Panc1 (cell line): ENCODE data around the gene DEPDC5. TPM values are rescaled to one million over a fixed set of nuclear protein-coding genes. Genes with fewer than 3 reads are reported as not detected.

Experiments used
- ATAC-seq: fragments of 200-7000 bp; cut with Tn5 transposase; 2 replicates; pipeline ENCODE4 v1.9.1; 2020; ENCODE audit warnings: mild to moderate bottlenecking, moderate library complexity
- BruUV-seq: library from RNA; stranded (reverse); fragments of 400-500 nt; replicated peaks from 2 replicates; lab custom pipeline; 2021; lab: Mats Ljungman, UMichigan
- CTCF ChIA-PET: fragments of 300-600 bp; sonication (Branson Sonifier 250); formaldehyde crosslinking; loops from one replicate; lab custom pipeline; 2022; ENCODE audit warnings: antibody characterized with exemption; lab: Charles Lee
- POLR2A ChIA-PET: fragments of 300-600 bp; sonication (Branson Sonifier 250); formaldehyde crosslinking; loops from one replicate; lab custom pipeline; 2022; ENCODE audit warnings: antibody characterized with exemption; lab: Charles Lee
- DNase-seq: peaks from one replicate; pipeline ENCODE4 v3.0.0-alpha.2; 2010; ENCODE audit warnings: low read depth, low spot score
- H3K27ac ChIP-seq: 2 replicates; pipeline ENCODE4 v1.5.1; 2011; ENCODE audit warnings: mild to moderate bottlenecking, low read length, inconsistent platforms
- H3K27me3 ChIP-seq: fragments of 200-500 bp; sonication (Bioruptor generic); 2 replicates; pipeline ENCODE4 v1.6.0; 2014; ENCODE audit warnings: low read length, inconsistent platforms; ENCODE audit not compliant: control insufficient read depth, insufficient read depth
- H3K36me3 ChIP-seq: fragments of 200-500 bp; sonication (Bioruptor generic); 2 replicates; pipeline ENCODE4 v1.5.1; 2014; ENCODE audit warnings: inconsistent platforms, mild to moderate bottlenecking, low read length, moderate library complexity; ENCODE audit not compliant: control insufficient read depth, insufficient read depth
- H3K4me1 ChIP-seq: 2 replicates; pipeline ENCODE4 v1.5.1; 2011; ENCODE audit warnings: inconsistent platforms, mild to moderate bottlenecking, low read length, moderate library complexity; ENCODE audit not compliant: control insufficient read depth, insufficient read depth
- H3K4me3 ChIP-seq, 2 experiments: 2 replicates each; pipeline ENCODE4 v1.5.1; 2011 to 2012; ENCODE audit warnings: low read depth in 2 of 2, low read length in 2 of 2, mild to moderate bottlenecking in 2 of 2, inconsistent platforms in 1 of 2, moderate library complexity in 1 of 2
- H3K9me3 ChIP-seq: fragments of 200-500 bp; sonication (Bioruptor generic); 2 replicates; pipeline ENCODE4 v1.5.1; 2014; ENCODE audit warnings: low read depth, mild to moderate bottlenecking, inconsistent platforms, low read length, moderate library complexity; ENCODE audit not compliant: control insufficient read depth, insufficient read depth
- POLR2AphosphoS5 ChIP-seq: IDR thresholded peaks from 2 replicates; pipeline ENCODE4 v1.6.1; 2012; ENCODE audit warnings: mild to moderate bottlenecking, low read depth, low read length, moderate library complexity
- REST ChIP-seq, 2 experiments: IDR thresholded peaks; 2 replicates each; pipeline ENCODE4 v1.6.1; 2011 to 2012; ENCODE audit warnings: low read depth in 2 of 2, control low read depth in 1 of 2, low read length in 1 of 2, mild to moderate bottlenecking in 1 of 2, moderate library complexity in 1 of 2; ENCODE audit not compliant: insufficient read depth in 1 of 2
- SIN3A ChIP-seq: IDR thresholded peaks from 2 replicates; pipeline ENCODE4 v1.6.1; 2012; ENCODE audit warnings: low read depth, mild to moderate bottlenecking, low read length, moderate library complexity, borderline replicate concordance; ENCODE audit not compliant: insufficient read depth
- TCF7L2 ChIP-seq: IDR thresholded peaks from 2 replicates; pipeline ENCODE4 v1.6.1; 2011; ENCODE audit warnings: mild to moderate bottlenecking, low read depth, low read length, inconsistent platforms
- in situ Hi-C: cut with HindIII; loops from 2 replicates; pipeline ENCODE4 v1.10.0; 2016; ENCODE audit warnings: low sequenced_read_pairs, low pct_unique_long_range_greater_than_20kb
- intact Hi-C: fragments of 100-400 bp; cut with micrococcal nuclease; formaldehyde crosslinking; loops from one replicate; pipeline ENCODE4 v1.10.0; 2022; ENCODE audit not compliant: unreplicated experiment
- total RNA-seq: library from RNA; stranded (reverse); gene quantifications from one replicate; pipeline ENCODE4 v1.2.1, GENCODE V29; 2021; ENCODE audit not compliant: unreplicated experiment
- TF ChIP-seq, protein P1 (sequence below): fragments of 450-650 bp; IDR thresholded peaks from 2 replicates; pipeline ENCODE4 v1.5.1; 2017; ENCODE audit warnings: mild to moderate bottlenecking

DEPDC5 gene
- total RNA-seq, 1 experiment from 2014 or later: 20.2 TPM

- no peak for DNase-seq
- H3K4me3 ChIP-seq: no peak overlapping the region
- ATAC-seq: no peak
- BruUV-seq: no TSS peak
- TF ChIP-seq POLR2AphosphoS5 (no peak), REST (IDR thresholded peaks at IDR 0.05; ENCODE audit: insufficient read depth in 1 of 2, low read depth in 2 of 2, low read length in 1 of 2) (no peak), TCF7L2 (no peak), SIN3A (no peak)
- TF ChIP-seq, protein P1, sequence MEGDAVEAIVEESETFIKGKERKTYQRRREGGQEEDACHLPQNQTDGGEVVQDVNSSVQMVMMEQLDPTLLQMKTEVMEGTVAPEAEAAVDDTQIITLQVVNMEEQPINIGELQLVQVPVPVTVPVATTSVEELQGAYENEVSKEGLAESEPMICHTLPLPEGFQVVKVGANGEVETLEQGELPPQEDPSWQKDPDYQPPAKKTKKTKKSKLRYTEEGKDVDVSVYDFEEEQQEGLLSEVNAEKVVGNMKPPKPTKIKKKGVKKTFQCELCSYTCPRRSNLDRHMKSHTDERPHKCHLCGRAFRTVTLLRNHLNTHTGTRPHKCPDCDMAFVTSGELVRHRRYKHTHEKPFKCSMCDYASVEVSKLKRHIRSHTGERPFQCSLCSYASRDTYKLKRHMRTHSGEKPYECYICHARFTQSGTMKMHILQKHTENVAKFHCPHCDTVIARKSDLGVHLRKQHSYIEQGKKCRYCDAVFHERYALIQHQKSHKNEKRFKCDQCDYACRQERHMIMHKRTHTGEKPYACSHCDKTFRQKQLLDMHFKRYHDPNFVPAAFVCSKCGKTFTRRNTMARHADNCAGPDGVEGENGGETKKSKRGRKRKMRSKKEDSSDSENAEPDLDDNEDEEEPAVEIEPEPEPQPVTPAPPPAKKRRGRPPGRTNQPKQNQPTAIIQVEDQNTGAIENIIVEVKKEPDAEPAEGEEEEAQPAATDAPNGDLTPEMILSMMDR: no peak
- no peaks in the 10 kb centered on the region for H3K27me3 ChIP-seq
- H3K27ac ChIP-seq: no peak overlapping the region
- no peaks in the 10 kb centered on the region for H3K4me1 ChIP-seq
- H3K9me3 ChIP-seq: no peaks in the 10 kb centered on the region
- in situ Hi-C loops (no loop called here), intact Hi-C loops (no loop called here)
- ChIA-PET POLR2A (no interaction called here), CTCF (no interaction called here)
- no peaks in the 10 kb centered on the region for H3K36me3 ChIP-seq
These were observed 147.7 kb downstream of the DEPDC5 start for GRCh38 chr22:31901388-31902137.

GRCh38 chr22:31904651-31905050 lies 150.8 kb downstream of the DEPDC5 start:
- no peaks in the 10 kb centered on the region for H3K27me3 ChIP-seq
- ChIA-PET CTCF (interaction anchor here (0.5 kb wide), 1 partner anchor 23 kb away, joined by 3 read pairs; no protein-coding TSS in a partner anchor), POLR2A (interaction anchor here (0.7 kb wide), 1 partner anchor 11 kb away, joined by 6 read pairs; no protein-coding TSS in a partner anchor)
- DNase-seq (no peak), ATAC-seq (no peak)
- BruUV-seq: no TSS peak
- H3K4me3 ChIP-seq: no peak overlapping the region
- no peaks in the 10 kb centered on the region for H3K4me1 ChIP-seq
- H3K9me3 ChIP-seq: no peaks in the 10 kb centered on the region
- intact Hi-C loops (no loop called here), in situ Hi-C loops (no loop called here)
- no peak overlapping the region for H3K27ac ChIP-seq
- TF ChIP-seq REST (IDR thresholded peaks at IDR 0.05; ENCODE audit: insufficient read depth in 1 of 2, low read depth in 2 of 2, low read length in 1 of 2) (no peak), SIN3A (no peak), POLR2AphosphoS5 (no peak), TCF7L2 (no peak)
- TF ChIP-seq, protein P1: no peak
- no peaks in the 10 kb centered on the region for H3K36me3 ChIP-seq
